GM19025 (cell line): ENCODE measurements around the gene DOCK8.

Experiments
- ATAC-seq: cut with Tn5 transposase; IDR thresholded peaks from one replicate; pipeline ENCODE4 v1.9.1; 2021; ENCODE audit warnings: mild to moderate bottlenecking, low read depth, moderate library complexity; ENCODE audit not compliant: unreplicated experiment

Gene DOCK8

GRCh38 chr9:447230-448025 lies 232.8 kb downstream of the DOCK8 start:
- no peak for ATAC-seq

- ATAC-seq = no peak
Measured at GRCh38 chr9:450057-450456, 235.4 kb downstream of the DOCK8 start.

- no peak for ATAC-seq
Measured at GRCh38 chr9:450561-450960, 235.9 kb downstream of the DOCK8 start.

GRCh38 chr9:453832-454231 lies 239.2 kb downstream of the DOCK8 start:
- no peak for ATAC-seq

- no peak for ATAC-seq
Measured at GRCh38 chr9:456365-456764, 241.7 kb downstream of the DOCK8 start.

DNA sequence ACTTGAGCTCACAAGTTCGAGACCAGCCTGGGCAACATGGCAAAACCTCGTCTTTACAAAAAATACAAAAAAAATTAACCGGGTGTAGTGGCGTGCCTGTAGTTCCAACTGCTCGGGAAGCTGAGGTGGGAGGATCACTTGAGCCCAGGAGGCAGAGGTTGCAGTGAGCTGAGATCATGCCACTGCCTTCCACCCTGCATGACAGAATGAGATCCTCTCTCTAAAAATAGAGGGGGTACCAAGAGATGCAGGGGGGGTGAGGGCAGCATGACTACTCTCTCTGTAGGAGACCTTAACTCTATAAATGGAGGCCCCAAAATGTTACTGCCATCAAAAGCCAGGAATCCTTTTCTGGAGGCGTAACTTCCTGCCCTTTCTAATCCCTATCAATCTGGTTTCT lies 243.9 kb downstream of the DOCK8 start:
- ATAC-seq = no peak

DNA sequence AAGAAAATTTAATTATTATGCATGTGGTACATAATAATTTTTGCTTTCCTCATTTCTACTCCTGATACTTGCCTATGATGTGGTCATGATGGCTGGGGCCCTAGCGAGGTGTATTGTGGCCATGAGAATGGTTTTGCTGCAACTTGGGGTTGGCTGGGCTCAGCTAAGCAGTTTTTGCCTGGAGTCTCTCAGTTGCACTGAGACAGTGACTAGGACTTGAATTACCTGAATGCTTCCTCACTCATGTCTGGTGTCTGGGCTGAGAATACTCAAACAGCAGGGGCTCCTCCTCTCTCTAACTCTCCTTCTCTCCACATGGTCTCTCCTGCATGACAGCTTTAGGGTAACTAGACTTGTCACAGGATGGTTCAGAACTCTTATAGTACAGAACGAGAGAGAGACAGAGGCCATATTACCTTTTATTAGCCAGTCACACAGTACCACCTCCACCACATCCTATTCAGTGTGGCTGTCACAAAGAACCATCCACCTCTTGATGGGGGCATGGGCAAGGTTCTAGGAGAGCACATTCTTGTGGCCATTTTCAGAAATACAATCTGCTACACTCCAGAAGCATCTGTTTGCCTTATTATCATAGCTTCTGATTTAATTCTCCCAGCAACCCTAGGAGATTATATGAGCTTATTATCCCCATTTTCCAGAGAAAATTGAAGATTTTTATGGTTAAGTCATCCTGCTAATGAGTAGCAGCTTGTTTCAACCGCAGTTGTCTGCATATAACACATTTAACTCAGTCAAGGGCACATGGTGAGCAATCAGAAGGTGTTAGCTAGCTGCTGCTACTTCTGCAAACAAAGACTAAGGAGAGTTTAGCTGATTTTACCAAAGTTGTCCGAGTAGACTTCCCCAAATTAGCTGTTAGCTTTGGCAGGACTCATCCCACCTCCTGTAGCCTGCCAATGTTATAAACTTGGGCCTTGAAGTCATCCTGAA lies 245.1 kb downstream of the DOCK8 start:
- ATAC-seq = no peak

DNA sequence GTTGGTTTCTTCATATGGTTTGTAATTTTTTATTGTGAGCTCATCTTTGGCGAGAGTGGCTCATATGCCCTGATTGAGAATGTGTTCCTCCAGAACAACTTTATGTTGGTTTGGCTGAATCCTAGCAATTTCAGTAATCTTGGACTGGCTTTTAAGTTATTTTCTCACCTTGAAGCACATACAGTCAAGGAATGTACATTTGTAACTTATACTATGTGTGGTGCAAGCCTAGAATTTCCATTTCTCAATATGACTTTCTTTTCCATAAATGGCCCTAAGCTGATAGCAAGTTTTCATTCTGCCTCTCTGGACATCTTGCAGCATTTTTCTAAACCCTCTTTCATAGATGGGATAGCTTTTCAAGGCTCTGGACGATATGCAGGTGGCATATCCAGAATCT lies 247.5 kb downstream of the DOCK8 start:
- no peak for ATAC-seq

GRCh38 chr9:462606-463005 lies 247.9 kb downstream of the DOCK8 start:
- no peak for ATAC-seq

DNA sequence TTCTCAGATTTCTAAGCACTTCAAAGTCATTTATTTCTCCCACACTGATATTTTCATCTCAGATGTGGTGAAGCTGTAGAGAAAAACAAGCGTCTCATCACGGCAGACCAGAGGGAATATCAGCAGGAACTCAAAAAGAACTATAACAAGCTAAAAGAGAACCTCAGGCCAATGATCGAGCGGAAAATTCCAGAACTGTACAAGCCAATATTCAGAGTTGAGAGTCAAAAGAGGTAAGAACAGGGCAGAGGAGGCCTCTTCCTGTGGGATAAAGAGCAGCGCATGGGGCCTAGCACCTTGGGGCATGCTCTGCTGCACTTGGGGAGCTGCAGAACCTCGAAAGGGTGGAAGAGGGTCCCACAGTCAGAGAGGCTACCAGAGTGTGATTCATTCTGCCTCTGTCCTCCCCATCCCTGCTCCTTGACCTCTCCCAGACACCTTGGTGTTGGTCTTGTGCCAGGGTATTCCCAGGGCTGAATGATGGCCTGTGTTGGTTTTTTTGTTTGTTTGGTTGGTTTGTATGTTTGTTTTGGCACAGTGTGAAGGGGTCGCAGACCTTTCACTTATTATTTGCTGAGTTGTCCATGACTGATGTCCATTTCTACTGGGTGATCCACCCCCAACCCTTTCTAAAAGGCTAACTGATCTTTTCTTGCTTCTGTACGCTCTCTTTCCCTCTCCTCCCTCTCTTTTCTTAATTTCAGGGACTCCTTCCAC lies 248.9 kb downstream of the DOCK8 start:
- ATAC-seq = no peak

GRCh38 chr9:466747-467146 lies 252.1 kb downstream of the DOCK8 start:
- ATAC-seq = no peak

- no peak for ATAC-seq
Measured at GRCh38 chr9:468766-469426, 254.2 kb downstream of the DOCK8 start.

DNA sequence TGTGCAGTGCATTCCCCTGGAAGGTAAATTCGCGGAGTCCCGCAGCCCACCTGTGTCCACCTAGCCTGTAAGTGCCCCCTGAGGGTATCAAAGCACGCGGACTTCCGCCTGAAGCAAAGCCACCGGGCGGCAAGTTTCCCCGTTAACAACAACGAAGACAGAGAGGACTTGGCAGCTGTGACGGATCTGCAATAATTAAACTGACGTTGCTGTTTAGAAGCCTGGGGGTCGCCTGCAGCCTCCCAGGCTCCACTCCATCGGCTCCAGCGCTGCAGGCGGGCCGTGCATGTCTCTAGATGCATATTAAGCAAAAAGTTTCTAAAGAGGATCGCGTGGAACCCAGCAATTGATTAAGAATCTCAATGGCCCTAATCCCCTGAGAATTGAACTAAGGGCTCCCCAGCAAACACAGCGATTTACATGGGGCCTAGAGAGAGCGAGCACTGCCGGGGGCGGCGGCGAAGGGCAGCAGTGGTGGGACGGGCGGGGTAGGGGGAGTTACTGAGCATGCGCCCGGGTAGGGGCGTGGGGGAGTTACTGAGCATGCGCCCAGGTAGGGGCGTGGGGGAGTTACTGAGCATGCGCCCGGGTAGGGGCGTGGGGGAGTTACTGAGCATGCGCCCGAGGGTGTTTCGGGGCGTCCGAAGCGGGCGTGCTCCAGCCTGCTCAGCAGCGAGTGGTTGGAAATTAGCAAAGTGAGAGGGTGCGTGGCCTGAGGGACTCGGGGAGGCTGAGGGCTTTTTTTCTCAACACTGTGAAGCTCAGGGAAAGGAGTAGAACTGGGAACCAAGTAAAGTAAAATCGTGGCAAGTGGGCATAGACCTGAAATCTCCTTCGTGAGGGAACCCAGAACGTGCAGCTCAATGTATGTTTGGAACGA lies 255.2 kb downstream of the DOCK8 start:
- ATAC-seq = peak; percentile 93

DNA sequence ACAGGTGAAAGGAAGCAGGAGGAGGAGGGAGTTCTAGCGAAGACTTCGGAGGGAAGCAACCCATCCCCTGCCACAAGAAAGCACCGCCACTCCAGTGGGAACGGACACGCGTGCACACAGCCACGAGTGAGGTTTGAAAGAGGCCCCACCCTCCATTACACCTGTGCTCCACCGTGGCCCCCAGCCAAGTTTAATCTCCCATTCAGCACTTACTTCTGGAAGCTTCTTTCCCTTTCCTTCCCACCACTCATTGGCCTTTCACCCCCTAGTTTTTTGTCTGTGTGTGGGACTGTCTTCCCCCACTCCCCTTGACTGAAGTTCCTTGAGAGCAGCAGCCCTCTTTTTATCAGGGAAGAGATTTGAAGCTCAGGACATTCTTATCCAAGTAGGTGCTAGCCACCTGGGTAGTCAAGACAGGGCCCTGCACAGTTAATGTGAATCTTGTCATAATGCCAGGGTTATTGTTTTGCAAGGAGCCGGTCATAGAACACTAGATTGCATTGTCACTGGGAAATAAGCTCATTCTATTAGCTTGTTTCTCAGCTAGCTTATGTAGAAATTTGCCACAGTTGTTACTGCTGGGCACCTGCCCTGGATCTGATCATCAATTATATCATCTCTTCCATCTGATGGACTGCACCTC lies 256.0 kb downstream of the DOCK8 start:
- no peak for ATAC-seq

DNA sequence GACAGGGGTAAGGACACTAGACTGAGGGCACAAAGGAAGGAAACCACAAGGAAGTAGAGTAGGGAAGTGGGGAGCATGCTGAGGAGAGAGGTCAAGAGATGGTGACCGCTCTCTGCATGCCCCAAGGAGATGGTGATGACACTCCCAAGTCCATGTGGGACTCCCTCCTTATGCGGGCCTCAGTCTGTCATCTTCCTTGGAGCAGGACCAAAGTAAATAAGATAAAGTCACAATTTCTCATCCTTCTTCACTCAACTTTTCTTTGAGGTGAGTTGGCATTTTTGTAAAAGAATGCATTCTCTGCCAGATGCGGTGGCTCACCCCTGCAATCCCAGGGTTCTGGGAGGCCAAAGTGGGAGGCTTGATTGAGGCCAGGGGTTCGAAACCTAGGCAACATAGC lies 256.7 kb downstream of the DOCK8 start:
- no peak for ATAC-seq

- ATAC-seq = no peak
Measured at GRCh38 chr9:472479-473075, 257.9 kb downstream of the DOCK8 start.

GRCh38 chr9:477193-477592 lies 262.5 kb downstream of the DOCK8 start:
- no peak for ATAC-seq

DNA sequence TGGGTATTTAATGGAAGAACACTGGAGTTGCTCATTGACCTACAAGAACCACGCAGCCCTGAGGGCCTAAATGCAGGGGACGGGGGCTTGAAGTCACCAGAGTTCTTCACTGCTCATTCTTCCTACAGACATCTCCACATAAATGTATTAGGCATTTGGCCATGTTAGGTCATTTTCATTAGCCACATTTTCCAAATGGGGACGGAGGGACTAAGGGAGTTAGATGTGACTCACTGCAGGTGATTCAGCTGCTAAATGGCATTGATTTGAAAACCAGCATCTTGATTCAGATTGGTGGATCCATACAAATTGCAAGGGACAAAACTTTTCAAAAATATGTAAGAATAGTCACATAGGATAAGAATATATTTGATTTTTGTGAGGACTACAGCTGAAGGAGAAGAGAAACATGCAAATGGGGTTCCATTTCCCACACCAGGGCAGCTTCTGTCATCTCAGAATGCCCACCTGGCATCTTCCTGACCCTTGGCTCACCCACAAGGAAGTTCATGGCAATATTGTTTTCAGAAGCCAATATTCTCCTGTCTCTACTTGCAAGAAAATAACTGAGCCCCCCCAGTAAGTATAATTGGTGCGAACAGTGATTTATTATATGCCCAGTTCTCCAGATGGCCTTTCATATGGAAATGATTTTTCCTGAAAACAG lies 264.8 kb downstream of the DOCK8 start:
- ATAC-seq = no peak
